IMR-90 (cell line): ENCODE measurements around the gene PRIMA1. TPM values are rescaled to one million over a fixed set of nuclear protein-coding genes. Genes with fewer than 3 reads are reported as not detected.

Source experiments
- ATAC-seq: fragments of 200-7000 bp; cut with Tn5 transposase; 2 replicates; pipeline ENCODE4 v1.9.1; 2020; ENCODE audit warnings: low read depth, mild to moderate bottlenecking, moderate library complexity
- BruUV-seq: library from RNA; stranded (reverse); fragments of 400-500 nt; replicated peaks from 2 replicates; lab custom pipeline; 2021; lab: Mats Ljungman, UMichigan
- CTCF ChIA-PET: fragments of 300-600 bp; formaldehyde crosslinking; extraction: SDS; loops from one replicate; lab custom pipeline; 2021; ENCODE audit warnings: antibody characterized with exemption; lab: Yijun Ruan, JAX
- POLR2A ChIA-PET: fragments of 300-600 bp; sonication (Branson Sonifier 250); formaldehyde crosslinking; loops from one replicate; lab custom pipeline; 2022; ENCODE audit warnings: antibody characterized with exemption; ENCODE audit not compliant: unreplicated experiment; lab: Charles Lee
- DNase-seq: peaks from one replicate; pipeline ENCODE4 v3.0.0; 2013
- H2AFZ ChIP-seq: replicated peaks from 2 replicates; pipeline ENCODE3; 2013; ENCODE audit warnings: low read length, mild to moderate bottlenecking; ENCODE audit not compliant: poor library complexity
- H2AK5ac ChIP-seq: 2 replicates; pipeline ENCODE4 v1.6.1; 2013; ENCODE audit warnings: low read depth, low read length, inconsistent platforms
- H2AK9ac ChIP-seq: replicated peaks from 2 replicates; pipeline ENCODE3; 2013; ENCODE audit warnings: mild to moderate bottlenecking, low read depth, low read length, moderate library complexity; ENCODE audit not compliant: poor library complexity
- H2BK120ac ChIP-seq: 2 replicates; pipeline ENCODE4 v1.6.1; 2013; ENCODE audit warnings: low read depth, low read length, inconsistent platforms
- H2BK15ac ChIP-seq: 3 replicates; pipeline ENCODE4 v1.6.1; 2013; ENCODE audit warnings: low read depth, low read length, inconsistent platforms
- H2BK20ac ChIP-seq: 2 replicates; pipeline ENCODE4 v1.6.1; 2013; ENCODE audit warnings: low read depth, mild to moderate bottlenecking, inconsistent platforms, low read length, moderate library complexity
- H2BK5ac ChIP-seq: 2 replicates; pipeline ENCODE4 v1.6.1; 2013; ENCODE audit warnings: mild to moderate bottlenecking, low read depth, low read length, inconsistent platforms; ENCODE audit not compliant: poor library complexity, severe bottlenecking
- H3K14ac ChIP-seq: replicated peaks from 2 replicates; pipeline ENCODE4 v1.6.1; 2013; ENCODE audit warnings: low read depth, low read length, inconsistent platforms
- H3K18ac ChIP-seq: 2 replicates; pipeline ENCODE4 v1.6.1; 2013; ENCODE audit warnings: low read depth, low read length, control low read depth
- H3K23ac ChIP-seq: 2 replicates; pipeline ENCODE4 v1.6.1; 2013; ENCODE audit warnings: low read depth, low read length, inconsistent platforms
- H3K27ac ChIP-seq: 2 replicates; pipeline ENCODE4 v1.5.1; 2013; ENCODE audit warnings: mild to moderate bottlenecking, control low read depth, low read length; ENCODE audit not compliant: insufficient read depth
- H3K27me3 ChIP-seq: 2 replicates; pipeline ENCODE4 v1.6.1; 2013; ENCODE audit warnings: low read length; ENCODE audit not compliant: control insufficient read depth, insufficient read depth
- H3K36me3 ChIP-seq: 2 replicates; pipeline ENCODE4 v1.6.1; 2013; ENCODE audit warnings: low read length, mixed read lengths; ENCODE audit not compliant: control insufficient read depth, insufficient read depth
- H3K4ac ChIP-seq: 2 replicates; pipeline ENCODE4 v1.6.1; 2013; ENCODE audit warnings: low read depth, low read length, inconsistent platforms
- H3K4me1 ChIP-seq: 2 replicates; pipeline ENCODE4 v1.6.1; 2013; ENCODE audit warnings: low read length, mixed read lengths; ENCODE audit not compliant: control insufficient read depth, insufficient read depth
- H3K4me2 ChIP-seq: 2 replicates; pipeline ENCODE4 v1.6.1; 2013; ENCODE audit warnings: low read depth, mild to moderate bottlenecking, control low read depth, low read length, moderate library complexity
- H3K4me3 ChIP-seq: 2 replicates; pipeline ENCODE4 v1.5.1; 2013; ENCODE audit warnings: low read depth, mild to moderate bottlenecking, control low read depth, low read length, moderate library complexity; ENCODE audit not compliant: insufficient read depth
- H3K56ac ChIP-seq: 2 replicates; pipeline ENCODE4 v1.6.1; 2013; ENCODE audit warnings: low read length, inconsistent platforms; ENCODE audit not compliant: insufficient read depth; ENCODE audit errors: extremely low read depth
- H3K79me1 ChIP-seq, 2 experiments: 2 replicates each; pipeline ENCODE4 v1.6.1; 2013; ENCODE audit warnings: low read length in 2 of 2, inconsistent platforms in 1 of 2, low read depth in 1 of 2
- H3K9ac ChIP-seq: 2 replicates; pipeline ENCODE4 v1.6.1; 2013; ENCODE audit warnings: low read depth, low read length, control low read depth
- H3K9me1 ChIP-seq: 2 replicates; pipeline ENCODE4 v1.6.1; 2013; ENCODE audit warnings: low read length, inconsistent platforms; ENCODE audit not compliant: insufficient read depth
- H3K9me3 ChIP-seq: 2 replicates; pipeline ENCODE4 v1.6.1; 2013; ENCODE audit warnings: low read length; ENCODE audit not compliant: control insufficient read depth, insufficient read depth
- H4K20me1 ChIP-seq: 2 replicates; pipeline ENCODE4 v1.6.1; 2013; ENCODE audit warnings: low read length, inconsistent platforms; ENCODE audit not compliant: insufficient read depth
- H4K5ac ChIP-seq: 2 replicates; pipeline ENCODE4 v1.6.1; 2013; ENCODE audit warnings: mild to moderate bottlenecking, low read depth, low read length, control low read depth
- H4K8ac ChIP-seq, 2 experiments: 2 replicates each; pipeline ENCODE4 v1.6.1; 2013; ENCODE audit warnings: low read depth in 2 of 2, low read length in 2 of 2, control low read depth in 1 of 2, inconsistent platforms in 1 of 2
- H4K91ac ChIP-seq: 2 replicates; pipeline ENCODE4 v1.6.1; 2013; ENCODE audit warnings: low read depth, low read length, inconsistent platforms; ENCODE audit not compliant: insufficient read depth
- BHLHE40 ChIP-seq: fragments of 150-350 bp; IDR thresholded peaks from 2 replicates; pipeline ENCODE4 v1.6.1; 2016; ENCODE audit warnings: mild to moderate bottlenecking, low read depth, low read length
- FOS ChIP-seq: fragments of 150-350 bp; IDR thresholded peaks from 2 replicates; pipeline ENCODE4 v1.6.1; 2016; ENCODE audit warnings: low read depth, low read length
- SMC3 ChIP-seq: fragments of 150-350 bp; IDR thresholded peaks from 2 replicates; pipeline ENCODE4 v1.6.1; 2016; ENCODE audit warnings: low read depth, mild to moderate bottlenecking, antibody characterized with exemption, low read length, moderate library complexity
- WGBS, 2 experiments: methylation state at CpG; one replicate each; pipeline versions ENCODE4 v1.1.5 to v1.1.7; 2013; ENCODE audit warnings: missing lambda C conversion rate in 2 of 2; ENCODE audit not compliant: insufficient read length in 1 of 2; ENCODE audit errors: extremely low coverage in 2 of 2; 5-methylcytosine and 5-hydroxymethylcytosine counted together
- dilution Hi-C: fragments of 300-500 bp; cut with HindIII; formaldehyde crosslinking; loops from one replicate; pipeline ENCODE4 v1.14.3; 2018; ENCODE audit warnings: low sequenced_read_pairs; ENCODE audit not compliant: unreplicated experiment
- in situ Hi-C: fragments of 300-500 bp; cut with MboI; formaldehyde crosslinking; loops from 3 replicates; pipeline ENCODE4 v1.14.3; 2019; ENCODE audit warnings: low sequenced_read_pairs, inconsistent platforms, mixed read lengths
- intact Hi-C: fragments of 100-400 bp; cut with micrococcal nuclease; formaldehyde crosslinking; loops from 2 replicates; pipeline ENCODE4 v1.10.0; 2022
- polyA plus RNA-seq, 3 experiments: library from polyadenylated mRNA; depleted of rRNA; stranded (reverse); fragments of >200 nt; gene quantifications; 2 replicates each; pipeline ENCODE4 v1.2.3, GENCODE V29; 2012; ENCODE audit warnings: low replicate concordance in 1 of 3
- total RNA-seq: library from RNA; depleted of rRNA; stranded (reverse); fragments of >200 nt; gene quantifications from 2 replicates; pipeline ENCODE4 v1.2.3, GENCODE V29; 2012

The PRIMA1 gene
- total and polyA plus RNA-seq, 2 of the 4 experiments (the other 2 are of a cell fraction): not detected

- TF ChIP-seq SMC3 (no peak), BHLHE40 (no peak), FOS (no peak)
- H3K79me1 ChIP-seq: no peaks in the 10 kb centered on the region
- no peak overlapping the region for H2BK20ac ChIP-seq
- 61% methylated on average over 6 of the region's 33 CpGs; no CpG with 5 or more reads in 1 of the 2 experiments for WGBS, 2 experiments
- H3K27ac ChIP-seq: no peak overlapping the region
- H3K4me2 ChIP-seq: no peak overlapping the region
- H2AK9ac ChIP-seq: no peak overlapping the region
- H3K23ac ChIP-seq: no peak overlapping the region
- H3K27me3 ChIP-seq: no peaks in the 10 kb centered on the region
- H2AFZ ChIP-seq: no peak overlapping the region
- in situ Hi-C loops (no loop called here), dilution Hi-C loops (no loop called here), intact Hi-C loops (no loop called here)
- CTCF ChIA-PET: no interaction called here
- H2AK5ac ChIP-seq: no peak overlapping the region
- no peak overlapping the region for H4K91ac ChIP-seq
- H2BK5ac ChIP-seq: no peak overlapping the region
- no peak overlapping the region for H4K8ac ChIP-seq
- peaks cover 5% of the 10 kb centered on the region; the same call in 1 of the 2 replicates for H3K9me3 ChIP-seq
- H2BK15ac ChIP-seq: no peak overlapping the region
- no peak overlapping the region for H4K5ac ChIP-seq
- DNase-seq (no peak), ATAC-seq (no peak)
- H3K18ac ChIP-seq: no peak overlapping the region
- H4K20me1 ChIP-seq: no peaks in the 10 kb centered on the region
- H3K14ac ChIP-seq: no peak overlapping the region
- no peaks in the 10 kb centered on the region for H3K4me1 ChIP-seq
- BruUV-seq: no TSS peak
- no peak overlapping the region for H3K4me3 ChIP-seq
- no peaks in the 10 kb centered on the region for H3K36me3 ChIP-seq
- POLR2A ChIA-PET: no interaction called here
- H3K9ac ChIP-seq: no peak overlapping the region
- no peaks in the 10 kb centered on the region for H3K9me1 ChIP-seq
- no peak overlapping the region for H3K56ac ChIP-seq
- H2BK120ac ChIP-seq: no peak overlapping the region
- no peak overlapping the region for H3K4ac ChIP-seq
Observed at GRCh38 chr14:93824518-93825234, 36.4 kb upstream of the PRIMA1 start.
